CD4-positive, CD25-positive, alpha-beta regulatory T cell (primary cell): ENCODE results near the gene FHIT. TPM values are rescaled to one million over a fixed set of nuclear protein-coding genes. Genes with fewer than 3 reads are reported as not detected.

Experiments used
- ATAC-seq, 2 donors: fragments of 150-1000 bp; cut with Tn5 transposase; one replicate each; pipeline ENCODE4 v1.10.0; 2021; ENCODE audit warnings: low read depth in 2 of 2, moderate number of reproducible peaks in 2 of 2, moderate library complexity in 1 of 2
- DNase-seq, 3 donors: peaks; one replicate each; pipeline versions ENCODE4 v3.0.0 to v3.0.0-alpha.2; 2012 to 2022; ENCODE audit warnings: mixed read lengths in 1 of 3
- H3K27ac ChIP-seq: one replicate; pipeline ENCODE4 v1.7.0; 2013; ENCODE audit warnings: mild to moderate bottlenecking, low read length; ENCODE audit not compliant: insufficient read depth, poor library complexity, severe bottlenecking
- H3K27me3 ChIP-seq: one replicate; pipeline ENCODE4 v1.7.0; 2013; ENCODE audit warnings: low read length; ENCODE audit not compliant: control insufficient read depth, insufficient read depth
- H3K36me3 ChIP-seq: one replicate; pipeline ENCODE4 v1.7.0; 2013; ENCODE audit warnings: mild to moderate bottlenecking, low read length, moderate library complexity; ENCODE audit not compliant: control insufficient read depth, insufficient read depth
- H3K4me1 ChIP-seq: 2 replicates; pipeline ENCODE4 v1.7.0; 2013; ENCODE audit warnings: mild to moderate bottlenecking, low read length; ENCODE audit not compliant: insufficient read depth, control insufficient read depth, poor library complexity, severe bottlenecking
- H3K4me3 ChIP-seq: one replicate; pipeline ENCODE4 v1.7.0; 2013; ENCODE audit warnings: low read depth, mild to moderate bottlenecking, low read length, moderate library complexity
- H3K9me3 ChIP-seq, 2 experiments: 1 replicate in 1 of 2; 2 replicates in 1 of 2; pipeline ENCODE4 v1.7.0; 2013; ENCODE audit warnings: low read length in 2 of 2, mild to moderate bottlenecking in 1 of 2, moderate library complexity in 1 of 2; ENCODE audit not compliant: control insufficient read depth in 2 of 2
- H3K27ac Mint-ChIP-seq, 3 donors: one replicate each; pipeline ENCODE4 v1.8.0; 2020 to 2022; ENCODE audit warnings: mild to moderate bottlenecking in 3 of 3, mixed read lengths in 3 of 3, moderate library complexity in 2 of 3
- H3K27me3 Mint-ChIP-seq: one replicate; pipeline ENCODE4 v1.8.0; 2022; ENCODE audit warnings: mild to moderate bottlenecking, mixed read lengths
- H3K36me3 Mint-ChIP-seq: one replicate; pipeline ENCODE4 v1.8.0; 2020; ENCODE audit warnings: mixed read lengths
- H3K4me1 Mint-ChIP-seq, 4 donors: one replicate each; pipeline ENCODE4 v1.8.0; 2020 to 2022; ENCODE audit warnings: mixed read lengths in 4 of 4, mild to moderate bottlenecking in 1 of 4
- H3K4me3 Mint-ChIP-seq, 4 donors: one replicate each; pipeline ENCODE4 v1.8.0; 2020 to 2022; ENCODE audit warnings: mild to moderate bottlenecking in 4 of 4, mixed read lengths in 4 of 4, moderate library complexity in 3 of 4
- H3K9me3 Mint-ChIP-seq, 7 donors: one replicate each; pipeline ENCODE4 v1.8.0; 2020 to 2022; ENCODE audit warnings: mixed read lengths in 7 of 7, mild to moderate bottlenecking in 3 of 7, moderate library complexity in 2 of 7
- polyA plus RNA-seq, 4 donors: library from polyadenylated mRNA; unstranded; fragments of 300-500 nt; fragmentation: Illumina TruSeq; gene quantifications; one replicate each; pipeline ENCODE4 v1.2.3, GENCODE V29; 2021
- total RNA-seq: library from RNA; stranded (reverse); gene quantifications from one replicate; pipeline ENCODE4 v1.2.3, GENCODE V29; 2022

FHIT gene
- total and polyA plus RNA-seq, 5 donors from 2014 or later: 7.8 to 120 (median 14.4) TPM

GRCh38 chr3:60803216-60804173 lies 447.8 kb downstream of the FHIT start:
- Histone ChIP-seq H3K4me1 (no peaks in the 10 kb centered on the region), H3K27me3 (no peaks in the 10 kb centered on the region), H3K27ac (no peak overlapping the region), H3K4me3 (no peak overlapping the region), H3K36me3 (no peaks in the 10 kb centered on the region), H3K9me3 (no peaks in the 10 kb centered on the region)
- Mint-ChIP-seq H3K36me3 (no peaks in the 10 kb centered on the region), H3K4me1 (no peaks in the 10 kb centered on the region), H3K9me3 (peaks cover 0 to 9% (median 1%) of the 10 kb centered on the region in 7 donors), H3K27me3 (no peaks in the 10 kb centered on the region), H3K27ac (no peak overlapping the region), H3K4me3 (no peak overlapping the region)
- no peak for DNase-seq
- ATAC-seq: no peak

GRCh38 chr3:60801307-60801706 lies 449.9 kb downstream of the FHIT start:
- no peaks in the 10 kb centered on the region for H3K36me3 Mint-ChIP-seq
- H3K27ac Mint-ChIP-seq: no peak overlapping the region
- no peaks in the 10 kb centered on the region for H3K9me3 ChIP-seq
- no peaks in the 10 kb centered on the region for H3K4me1 ChIP-seq
- H3K4me3 ChIP-seq: no peak overlapping the region
- H3K36me3 ChIP-seq: no peaks in the 10 kb centered on the region
- DNase-seq (peak in 1 of 3 donors; percentile 7), ATAC-seq (no peak)
- H3K4me1 Mint-ChIP-seq: no peaks in the 10 kb centered on the region
- no peaks in the 10 kb centered on the region for H3K27me3 Mint-ChIP-seq
- H3K27me3 ChIP-seq: no peaks in the 10 kb centered on the region
- H3K4me3 Mint-ChIP-seq: no peak overlapping the region
- no peak overlapping the region for H3K27ac ChIP-seq
- peaks cover 0 to 9% (median 1%) of the 10 kb centered on the region in 7 donors for H3K9me3 Mint-ChIP-seq

GRCh38 chr3:60798456-60798855 lies 452.8 kb downstream of the FHIT start:
- Histone ChIP-seq H3K36me3 (no peaks in the 10 kb centered on the region), H3K4me3 (no peak overlapping the region), H3K27me3 (no peaks in the 10 kb centered on the region), H3K27ac (no peak overlapping the region), H3K9me3 (no peaks in the 10 kb centered on the region), H3K4me1 (no peaks in the 10 kb centered on the region)
- no peak for ATAC-seq
- no peaks in the 10 kb centered on the region for H3K4me1 Mint-ChIP-seq
- no peaks in the 10 kb centered on the region for H3K27me3 Mint-ChIP-seq
- no peak overlapping the region for H3K27ac Mint-ChIP-seq
- peaks cover 0 to 8% (median 1%) of the 10 kb centered on the region in 7 donors for H3K9me3 Mint-ChIP-seq
- DNase-seq: no peak
- H3K36me3 Mint-ChIP-seq: no peaks in the 10 kb centered on the region
- no peak overlapping the region for H3K4me3 Mint-ChIP-seq

- no peak for ATAC-seq
These were observed 458.9 kb downstream of the FHIT start for GRCh38 chr3:60792249-60792852.

GRCh38 chr3:60788185-60788584 lies 463.1 kb downstream of the FHIT start:
- H3K4me3 ChIP-seq: no peak overlapping the region
- no peaks in the 10 kb centered on the region for H3K4me1 Mint-ChIP-seq
- ATAC-seq: no peak
- H3K4me1 ChIP-seq: no peaks in the 10 kb centered on the region
- H3K36me3 ChIP-seq: no peaks in the 10 kb centered on the region
- no peaks in the 10 kb centered on the region for H3K27me3 Mint-ChIP-seq
- H3K9me3 Mint-ChIP-seq: peaks cover 0 to 4% (median 2%) of the 10 kb centered on the region in 7 donors
- no peak overlapping the region for H3K27ac Mint-ChIP-seq
- H3K27me3 ChIP-seq: no peaks in the 10 kb centered on the region
- no peak overlapping the region for H3K27ac ChIP-seq
- H3K36me3 Mint-ChIP-seq: no peaks in the 10 kb centered on the region
- DNase-seq: no peak
- no peaks in the 10 kb centered on the region for H3K9me3 ChIP-seq
- no peak overlapping the region for H3K4me3 Mint-ChIP-seq

More at GRCh38 chr3:60792249-60792852, 458.9 kb downstream of the FHIT start:
- no peaks in the 10 kb centered on the region for H3K36me3 ChIP-seq
- no peaks in the 10 kb centered on the region for H3K27me3 ChIP-seq
- Mint-ChIP-seq H3K27ac (no peak overlapping the region), H3K27me3 (no peaks in the 10 kb centered on the region), H3K9me3 (peaks cover 0 to 5% (median 0%) of the 10 kb centered on the region in 7 donors), H3K4me1 (no peaks in the 10 kb centered on the region), H3K4me3 (no peak overlapping the region), H3K36me3 (no peaks in the 10 kb centered on the region)
- H3K4me3 ChIP-seq: no peak overlapping the region
- H3K9me3 ChIP-seq: no peaks in the 10 kb centered on the region
- no peak for DNase-seq
- H3K27ac ChIP-seq: no peak overlapping the region
- no peaks in the 10 kb centered on the region for H3K4me1 ChIP-seq

GRCh38 chr3:60781935-60782334 lies 469.3 kb downstream of the FHIT start:
- peaks cover 6% of the 10 kb centered on the region for H3K27me3 Mint-ChIP-seq
- no peak overlapping the region for H3K4me3 ChIP-seq
- H3K4me3 Mint-ChIP-seq: no peak overlapping the region
- H3K9me3 Mint-ChIP-seq: peaks cover 0 to 6% (median 3%) of the 10 kb centered on the region in 7 donors
- no peaks in the 10 kb centered on the region for H3K36me3 Mint-ChIP-seq
- no peaks in the 10 kb centered on the region for H3K9me3 ChIP-seq
- no peaks in the 10 kb centered on the region for H3K4me1 Mint-ChIP-seq
- DNase-seq (no peak), ATAC-seq (no peak)
- H3K4me1 ChIP-seq: no peaks in the 10 kb centered on the region
- H3K36me3 ChIP-seq: no peaks in the 10 kb centered on the region
- no peak overlapping the region for H3K27ac Mint-ChIP-seq
- no peaks in the 10 kb centered on the region for H3K27me3 ChIP-seq
- no peak overlapping the region for H3K27ac ChIP-seq

- DNase-seq: no peak
- peaks cover 0 to 10% (median 4%) of the 10 kb centered on the region in 7 donors for H3K9me3 Mint-ChIP-seq
- H3K4me3 ChIP-seq: no peak overlapping the region
- H3K27ac Mint-ChIP-seq: no peak overlapping the region
- H3K4me1 Mint-ChIP-seq: no peaks in the 10 kb centered on the region
- no peaks in the 10 kb centered on the region for H3K4me1 ChIP-seq
- H3K27me3 ChIP-seq: no peaks in the 10 kb centered on the region
- H3K36me3 Mint-ChIP-seq: peaks cover 3% of the 10 kb centered on the region
- ATAC-seq: no peak
- no peaks in the 10 kb centered on the region for H3K36me3 ChIP-seq
- no peak overlapping the region for H3K4me3 Mint-ChIP-seq
- H3K27me3 Mint-ChIP-seq: peaks cover 6% of the 10 kb centered on the region
- H3K9me3 ChIP-seq: no peaks in the 10 kb centered on the region
- no peak overlapping the region for H3K27ac ChIP-seq
These were observed 471.6 kb downstream of the FHIT start for GRCh38 chr3:60779637-60780036.
